Lung (tissue), 12 donors: ENCODE measurements around the gene AMDHD2. TPM values are rescaled to one million over a fixed set of nuclear protein-coding genes. Genes with fewer than 3 reads are reported as not detected.
A peak's percentile ranks its signal among the peaks of the same experiment; 100 is the strongest.

Source experiments
- ATAC-seq: fragments of 200-7000 bp; cut with Tn5 transposase; one replicate; pipeline ENCODE4 v1.9.1; 2020; ENCODE audit warnings: moderate number of reproducible peaks; ENCODE audit not compliant: insufficient read depth, low FRiP score
- DNase-seq, 3 donors: peaks; one replicate each; pipeline ENCODE4 v3.0.0-alpha.2; 2013 to 2017
- H3K27ac ChIP-seq, 2 donors: one replicate each; pipeline ENCODE4 v1.5.1; 2013; ENCODE audit warnings: mild to moderate bottlenecking in 2 of 2, moderate library complexity in 2 of 2, control low read depth in 1 of 2, inconsistent platforms in 1 of 2, low read depth in 1 of 2, low read length in 1 of 2
- H3K27me3 ChIP-seq, 3 donors: one replicate each; pipeline ENCODE4 v1.5.1; 2013; ENCODE audit warnings: low read length in 2 of 3; ENCODE audit not compliant: control insufficient read depth in 3 of 3, insufficient read depth in 3 of 3
- H3K36me3 ChIP-seq, 4 donors: one replicate each; pipeline ENCODE4 v1.5.1; 2013; ENCODE audit warnings: low read length in 4 of 4, mild to moderate bottlenecking in 1 of 4, moderate library complexity in 1 of 4; ENCODE audit not compliant: control insufficient read depth in 4 of 4, insufficient read depth in 4 of 4
- H3K4me1 ChIP-seq, 5 donors: one replicate each; pipeline ENCODE4 v1.5.1; 2013; ENCODE audit warnings: low read length in 5 of 5, mild to moderate bottlenecking in 2 of 5, moderate library complexity in 1 of 5; ENCODE audit not compliant: control insufficient read depth in 5 of 5, insufficient read depth in 5 of 5
- H3K4me3 ChIP-seq: one replicate; pipeline ENCODE4 v1.5.1; 2013; ENCODE audit warnings: mild to moderate bottlenecking, control low read depth, moderate library complexity
- H3K9ac ChIP-seq, 2 donors: one replicate each; pipeline ENCODE4 v1.5.1; 2013; ENCODE audit warnings: low read length in 2 of 2, control low read depth in 1 of 2; ENCODE audit not compliant: insufficient read depth in 1 of 2
- H3K9me3 ChIP-seq, 4 donors: one replicate each; pipeline ENCODE4 v1.5.1; 2013; ENCODE audit warnings: low read length in 3 of 4, mild to moderate bottlenecking in 1 of 4, moderate library complexity in 1 of 4; ENCODE audit not compliant: control insufficient read depth in 4 of 4, insufficient read depth in 3 of 4
- WGBS, 2 donors: extraction: QIAGEN DNeasy Blood & Tissue Kit; methylation state at CpG; one replicate each; pipeline ENCODE4 v1.1.7; 2013; 5-methylcytosine and 5-hydroxymethylcytosine counted together
- polyA plus RNA-seq, 2 donors: library from polyadenylated mRNA; stranded (reverse); fragments of 200-250 nt; gene quantifications; one replicate each; pipeline ENCODE4 v1.2.1, GENCODE V29; 2013
- total RNA-seq, 2 donors: library from RNA; depleted of rRNA in 1 of 2; stranded (reverse); fragments of >200 nt in 1 of 2; gene quantifications; one replicate each; pipeline ENCODE4 v1.2.1, GENCODE V29; 2014 to 2021
- TF ChIP-seq, protein P1 (sequence below): IDR thresholded peaks from 2 replicates; pipeline ENCODE4 v1.5.1; 2012; ENCODE audit warnings: mild to moderate bottlenecking; ENCODE audit errors: control extremely low read depth, extremely low read depth
- donor health status: control.
- donor health status: control.
- donor health status: Bipolar disorder and iron deficiency.
- donor health status: healthy.
- donor health status: DM: yes; HTN: yes; CAD: no.

AMDHD2 gene
- total and polyA plus RNA-seq, 4 donors = 27.2 to 60.4 (median 51.9) TPM

DNA sequence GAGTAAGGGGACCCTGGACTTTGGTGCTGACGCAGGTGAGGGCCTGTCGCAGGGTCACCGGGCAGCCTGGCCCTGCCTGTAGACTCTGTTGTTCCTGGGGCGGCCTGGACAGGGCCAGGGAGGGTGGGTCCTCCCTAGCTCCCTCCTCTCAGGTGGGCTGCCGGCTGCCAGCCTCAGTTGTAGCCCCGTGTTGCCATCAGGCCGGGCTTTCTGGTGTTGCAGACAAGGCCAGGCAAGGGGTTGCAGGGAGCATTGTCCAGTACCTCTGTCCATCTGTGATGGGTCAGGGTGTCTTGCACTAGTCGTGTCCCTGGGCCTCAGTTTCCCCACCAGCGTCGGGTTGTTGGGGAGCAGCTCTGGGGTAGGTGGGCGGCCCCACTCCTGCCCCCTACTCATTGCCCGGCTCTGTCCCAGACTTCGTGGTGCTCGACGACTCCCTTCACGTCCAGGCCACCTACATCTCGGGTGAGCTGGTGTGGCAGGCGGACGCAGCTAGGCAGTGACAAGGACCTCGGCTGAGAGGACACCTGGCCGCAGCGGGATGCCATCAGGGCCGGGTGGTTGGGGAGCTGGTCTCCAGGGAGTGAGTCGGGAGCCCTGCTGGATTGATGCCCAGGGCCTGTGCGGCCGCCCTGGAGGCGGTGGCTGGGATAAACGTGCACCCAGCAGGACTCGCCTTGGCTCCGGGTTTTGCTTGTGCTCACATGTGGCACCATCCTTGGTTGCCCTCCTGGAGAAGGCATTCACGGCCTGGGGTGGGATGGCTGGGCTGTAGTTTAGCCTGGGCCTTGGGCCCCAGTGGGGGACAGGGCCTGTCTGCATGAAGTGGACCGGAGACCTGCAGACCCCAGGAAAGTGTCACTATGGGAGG is 9.1 kb downstream of the AMDHD2 start:
- WGBS, 2 donors = 91 to 94% methylated on average over 32 of the region's 32 CpGs

DNA sequence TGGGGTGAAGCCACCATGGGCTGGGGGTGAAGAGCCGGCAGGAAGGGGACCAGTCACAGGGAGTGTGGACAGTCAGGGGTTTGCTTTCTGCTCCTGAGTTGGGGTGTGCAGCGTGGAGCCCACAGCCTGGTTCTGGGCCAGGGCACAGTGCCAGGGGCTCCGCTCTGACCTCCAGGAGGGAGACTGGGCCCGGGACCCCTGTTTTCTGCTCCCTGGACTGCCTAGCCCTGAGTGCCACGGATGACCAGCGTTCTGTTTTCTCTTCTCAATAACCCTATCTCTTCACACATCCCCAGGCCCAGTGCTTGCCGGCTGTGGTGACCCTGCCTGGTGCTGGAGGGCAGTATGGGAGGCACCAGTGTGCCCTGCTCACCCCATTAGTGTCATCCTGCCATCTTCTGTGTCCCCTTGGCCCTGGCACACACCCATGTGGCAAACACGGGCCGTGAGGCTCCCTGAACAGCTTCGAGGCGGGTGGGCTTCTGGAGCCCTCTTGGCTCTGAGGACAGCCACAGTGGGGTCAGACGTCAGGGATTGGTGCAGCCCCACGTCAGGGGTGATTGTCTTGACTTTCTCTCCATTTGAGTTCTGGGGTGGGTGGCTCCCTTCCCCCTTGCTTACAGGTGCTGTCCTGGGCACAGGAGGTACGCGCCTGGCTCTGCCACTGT is 9.9 kb downstream of the AMDHD2 start:
- Histone ChIP-seq H3K27me3 (no peaks in the 10 kb centered on the region), H3K9ac (no peak overlapping the region), H3K36me3 (peaks cover 0 to 33% (median 8%) of the 10 kb centered on the region in 4 donors), H3K27ac (no peak overlapping the region), H3K9me3 (no peaks in the 10 kb centered on the region), H3K4me1 (peaks cover 0 to 12% (median 2%) of the 10 kb centered on the region in 5 donors), H3K4me3 (no peak overlapping the region)
- DNase-seq (no peak), ATAC-seq (no peak)
- TF ChIP-seq, protein P1, sequence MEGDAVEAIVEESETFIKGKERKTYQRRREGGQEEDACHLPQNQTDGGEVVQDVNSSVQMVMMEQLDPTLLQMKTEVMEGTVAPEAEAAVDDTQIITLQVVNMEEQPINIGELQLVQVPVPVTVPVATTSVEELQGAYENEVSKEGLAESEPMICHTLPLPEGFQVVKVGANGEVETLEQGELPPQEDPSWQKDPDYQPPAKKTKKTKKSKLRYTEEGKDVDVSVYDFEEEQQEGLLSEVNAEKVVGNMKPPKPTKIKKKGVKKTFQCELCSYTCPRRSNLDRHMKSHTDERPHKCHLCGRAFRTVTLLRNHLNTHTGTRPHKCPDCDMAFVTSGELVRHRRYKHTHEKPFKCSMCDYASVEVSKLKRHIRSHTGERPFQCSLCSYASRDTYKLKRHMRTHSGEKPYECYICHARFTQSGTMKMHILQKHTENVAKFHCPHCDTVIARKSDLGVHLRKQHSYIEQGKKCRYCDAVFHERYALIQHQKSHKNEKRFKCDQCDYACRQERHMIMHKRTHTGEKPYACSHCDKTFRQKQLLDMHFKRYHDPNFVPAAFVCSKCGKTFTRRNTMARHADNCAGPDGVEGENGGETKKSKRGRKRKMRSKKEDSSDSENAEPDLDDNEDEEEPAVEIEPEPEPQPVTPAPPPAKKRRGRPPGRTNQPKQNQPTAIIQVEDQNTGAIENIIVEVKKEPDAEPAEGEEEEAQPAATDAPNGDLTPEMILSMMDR = no peak
- WGBS, 2 donors = 91 to 93% methylated on average over 14 to 15 of the region's 15 CpGs

More for the DNA sequence above, 9.1 kb downstream of the AMDHD2 start:
- ATAC-seq (no peak), DNase-seq (peak in 1 of 3 donors; percentile 7)
- Histone ChIP-seq H3K27me3 (no peaks in the 10 kb centered on the region), H3K9me3 (no peaks in the 10 kb centered on the region), H3K9ac (no peak overlapping the region), H3K4me3 (no peak overlapping the region), H3K27ac (no peak overlapping the region), H3K36me3 (peaks cover under 1 to 41% (median 10%) of the 10 kb centered on the region in 4 donors), H3K4me1 (peaks cover 0 to 12% (median 2%) of the 10 kb centered on the region in 5 donors)
- TF ChIP-seq, protein P1 = no peak

DNA sequence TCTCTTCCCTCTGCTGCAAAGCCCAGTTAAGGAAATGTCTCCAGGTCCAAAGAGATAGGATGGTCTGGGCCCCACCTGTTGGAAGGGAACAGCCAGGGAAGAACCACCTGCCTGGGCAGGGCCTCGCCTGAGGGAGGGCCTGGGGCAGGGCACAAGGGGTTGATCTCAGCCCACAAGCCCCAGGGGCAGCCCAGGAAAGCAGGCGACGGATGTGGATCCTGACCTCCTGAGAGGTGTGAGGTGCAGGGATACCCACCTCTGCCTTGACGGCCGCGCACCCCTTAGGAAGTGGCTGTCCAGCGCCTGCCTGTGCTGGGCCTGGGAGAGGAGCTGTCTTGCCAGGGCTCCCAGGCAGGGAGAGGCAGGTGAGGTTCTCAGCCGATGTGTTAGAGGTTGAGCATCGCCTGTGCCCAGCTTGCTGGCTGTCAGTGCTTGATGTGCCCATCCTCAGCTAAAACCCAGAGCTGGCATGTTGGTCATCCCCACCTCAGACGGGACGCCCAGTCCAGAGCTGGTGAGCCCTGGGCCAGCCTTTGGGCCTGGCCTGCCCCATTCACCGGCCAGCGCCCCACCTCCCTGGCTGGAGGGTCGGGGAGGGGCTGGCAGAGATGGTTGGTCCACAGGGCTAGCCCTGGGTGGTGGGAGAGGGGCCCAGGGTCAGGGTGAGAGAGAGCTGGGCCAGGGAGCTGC is 10.6 kb downstream of the AMDHD2 start:
- H3K9ac ChIP-seq = no peak overlapping the region
- peaks cover 0 to 12% (median 2%) of the 10 kb centered on the region in 5 donors for H3K4me1 ChIP-seq
- DNase-seq = no peak

More for the DNA sequence above, 10.6 kb downstream of the AMDHD2 start:
- no peak overlapping the region for H3K4me3 ChIP-seq
- H3K27me3 ChIP-seq = no peaks in the 10 kb centered on the region
- TF ChIP-seq, protein P1 = no peak
- no peaks in the 10 kb centered on the region for H3K9me3 ChIP-seq
- 90 to 92% methylated on average over 12 to 14 of the region's 14 CpGs for WGBS, 2 donors
- peaks cover 0 to 32% (median 7%) of the 10 kb centered on the region in 4 donors for H3K36me3 ChIP-seq
- no peak for ATAC-seq
- H3K27ac ChIP-seq = peak overlapping the region in 1 of 2 donors; percentile 5
